Inflammatory macrophage treated with lipopolysaccharide for 4 hours (primary cell): ENCODE data around the gene DNM1L.
"Not testable (repeated sequence)": the region's sequence is repeated elsewhere in the genome, so short reads cannot be mapped to it uniquely, and the experiment has no call there.

ENCODE experiments used
- DNase-seq: peaks from one replicate; pipeline ENCODE4 v3.0.0-alpha.2; 2020

DNM1L gene

DNA sequence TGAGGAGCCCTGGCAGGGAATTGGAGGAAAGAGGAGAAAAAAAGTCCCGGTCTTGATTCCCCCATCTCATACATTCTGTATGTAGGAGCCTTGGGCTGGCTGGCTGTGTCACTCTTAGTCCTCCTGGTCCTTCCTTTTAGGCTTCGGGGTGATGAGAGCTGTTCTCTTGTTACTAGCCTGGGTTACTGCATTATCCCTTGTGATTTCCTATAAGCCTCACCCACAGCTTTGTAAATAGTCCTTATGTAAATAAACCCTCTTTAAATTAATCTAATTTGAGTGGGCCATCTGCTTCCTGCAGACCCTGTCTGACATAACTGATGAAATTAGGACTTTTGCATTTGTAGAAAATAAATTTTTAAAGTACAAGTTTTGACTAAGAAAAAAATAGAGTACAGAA lies 19.2 kb downstream of the DNM1L start:
- DNase-seq = no peak

DNA sequence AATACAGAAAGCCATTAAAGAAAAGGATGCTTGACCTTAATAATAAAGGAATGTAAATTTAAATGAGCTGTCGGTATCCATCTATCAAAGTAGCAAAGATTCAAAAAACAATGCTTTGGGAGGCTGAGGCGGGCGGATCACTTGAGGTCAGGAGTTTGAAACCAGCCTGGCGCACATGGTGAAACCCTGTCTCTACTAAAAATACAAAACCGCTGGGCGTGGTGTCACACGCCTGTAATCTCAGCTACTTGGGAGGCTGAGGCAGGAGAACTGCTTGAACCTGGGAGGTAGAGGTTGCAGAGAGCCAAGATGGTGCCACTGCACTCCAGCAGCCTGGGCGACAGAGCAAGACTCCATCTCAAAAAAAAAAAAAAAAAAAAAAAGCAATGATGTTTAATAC lies 20.3 kb downstream of the DNM1L start:
- DNase-seq = not testable (repeated sequence)

DNA sequence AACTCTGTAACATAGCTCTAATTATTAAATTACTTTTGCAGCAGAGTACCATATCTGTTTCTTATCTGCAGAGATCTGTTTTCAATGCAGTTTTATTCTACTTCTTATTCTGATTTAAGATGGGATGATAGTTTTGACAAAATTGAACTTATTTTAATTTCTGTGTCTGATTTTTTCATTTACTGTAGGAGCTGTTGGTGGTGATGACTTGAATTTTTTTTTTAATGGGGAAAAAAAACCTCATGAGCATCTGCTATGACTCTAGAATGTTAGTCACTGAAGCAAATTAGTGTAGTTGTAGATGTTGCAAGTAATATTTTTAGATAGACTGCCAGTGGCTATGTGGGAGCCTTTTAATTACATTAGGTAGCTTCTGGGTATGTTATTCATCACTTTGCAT lies 23.4 kb downstream of the DNM1L start:
- DNase-seq = no peak

DNA sequence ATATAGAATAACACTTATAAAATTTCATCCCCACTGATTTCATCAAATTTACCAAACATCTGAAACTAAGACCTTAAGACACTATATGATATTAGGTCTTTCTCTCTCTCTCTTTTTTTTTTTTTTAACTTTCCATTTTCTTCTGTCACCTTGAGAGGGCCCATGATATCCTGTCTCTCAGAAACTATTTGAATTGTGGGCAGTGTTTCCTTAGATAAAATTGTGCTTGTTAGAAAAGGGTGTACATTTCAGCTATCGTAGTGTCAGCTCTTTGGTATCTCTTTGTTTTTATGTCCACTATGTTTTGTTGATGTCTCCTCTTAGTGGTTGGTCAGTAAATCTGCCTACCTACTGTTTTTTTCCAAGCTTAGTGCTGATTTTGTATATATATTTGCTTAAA lies 23.8 kb downstream of the DNM1L start:
- DNase-seq = no peak

DNA sequence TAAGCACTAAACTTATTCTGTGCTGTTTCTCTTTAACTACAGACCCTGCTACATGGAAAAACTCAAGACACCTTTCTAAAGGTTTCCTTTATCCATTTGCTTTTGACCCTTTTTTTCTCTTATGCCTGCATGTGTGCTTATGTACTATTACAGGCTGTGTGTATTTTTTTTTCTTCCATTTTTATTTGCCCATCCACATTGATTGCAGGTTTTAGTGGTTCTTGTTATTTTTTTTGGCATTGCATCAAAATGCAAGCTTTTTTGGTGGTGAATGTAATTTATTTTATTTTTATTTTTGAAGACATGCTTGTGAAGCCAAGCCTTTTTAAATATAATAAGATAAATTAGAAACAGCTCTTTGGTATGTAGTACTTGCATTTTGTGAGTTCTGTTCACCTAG lies 26.7 kb downstream of the DNM1L start:
- no peak for DNase-seq

DNA sequence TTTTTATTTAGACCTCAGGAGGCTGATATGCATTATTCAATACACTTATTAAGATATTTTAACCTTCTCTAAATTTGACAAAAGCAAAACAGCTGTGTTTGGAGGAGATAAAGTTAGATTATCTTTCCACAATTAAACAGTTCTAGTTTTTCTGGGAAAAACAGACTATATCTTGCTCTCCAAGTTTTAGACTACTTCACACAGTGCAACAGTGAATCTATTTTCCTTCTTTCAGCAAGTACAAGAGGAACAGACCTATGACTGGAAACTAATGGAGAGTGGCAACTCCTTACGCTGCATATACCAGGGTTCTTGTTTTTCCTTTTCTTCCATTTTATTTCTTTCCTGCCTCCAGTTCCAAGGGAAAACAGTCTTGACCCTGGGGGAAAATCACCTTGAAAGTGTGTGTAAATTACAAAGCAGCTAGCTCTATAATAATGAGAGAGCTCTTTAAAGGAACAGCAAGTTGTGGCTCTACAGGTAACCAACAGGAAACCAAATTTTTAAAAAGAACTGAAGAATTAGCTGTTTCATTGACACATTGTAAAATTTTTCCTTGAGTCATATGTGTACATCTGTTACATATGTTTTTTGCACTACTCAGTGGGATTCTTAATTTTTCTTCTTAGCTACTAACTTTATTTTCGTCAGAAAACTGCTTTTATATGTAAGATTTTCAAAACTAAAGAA lies 27.4 kb downstream of the DNM1L start:
- no peak for DNase-seq

DNA sequence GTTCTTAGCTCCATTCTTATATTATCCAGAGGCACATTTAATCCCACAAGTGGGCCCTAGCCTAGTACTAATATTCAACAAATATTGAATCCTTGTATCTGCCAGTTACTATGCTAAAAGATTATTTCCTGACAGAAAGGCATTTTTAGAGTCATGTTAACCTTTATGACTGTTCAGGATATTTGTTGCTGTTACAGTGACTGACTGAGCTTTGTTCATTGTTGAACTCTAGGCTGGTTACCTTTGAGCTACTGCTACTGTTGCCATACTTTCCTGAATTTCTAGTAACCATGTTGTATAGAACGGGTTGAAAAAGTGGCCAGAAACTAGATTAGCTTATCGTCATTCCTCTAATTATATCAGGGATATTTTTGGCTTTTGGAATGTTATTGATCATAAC lies 29.8 kb downstream of the DNM1L start:
- no peak for DNase-seq

DNA sequence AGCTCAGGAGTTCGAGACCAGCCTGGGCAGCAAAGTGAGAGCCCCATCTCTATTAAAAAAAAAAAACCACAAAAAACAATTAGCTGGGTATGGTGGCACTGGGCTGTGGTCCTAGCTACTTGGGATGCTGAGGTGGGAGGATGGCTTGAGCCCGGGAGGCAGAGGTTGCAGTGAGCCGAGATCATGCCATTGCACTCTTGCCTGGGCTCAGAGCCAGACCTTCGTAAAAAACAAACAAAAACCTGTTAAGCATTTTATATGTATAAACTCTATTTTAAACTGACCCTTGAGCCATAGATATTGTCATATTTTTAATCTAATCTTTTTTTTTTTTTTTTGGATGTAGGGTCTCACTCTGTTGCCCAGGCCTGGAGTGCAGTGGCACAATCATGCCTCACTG lies 35.7 kb downstream of the DNM1L start:
- DNase-seq = no peak

DNA sequence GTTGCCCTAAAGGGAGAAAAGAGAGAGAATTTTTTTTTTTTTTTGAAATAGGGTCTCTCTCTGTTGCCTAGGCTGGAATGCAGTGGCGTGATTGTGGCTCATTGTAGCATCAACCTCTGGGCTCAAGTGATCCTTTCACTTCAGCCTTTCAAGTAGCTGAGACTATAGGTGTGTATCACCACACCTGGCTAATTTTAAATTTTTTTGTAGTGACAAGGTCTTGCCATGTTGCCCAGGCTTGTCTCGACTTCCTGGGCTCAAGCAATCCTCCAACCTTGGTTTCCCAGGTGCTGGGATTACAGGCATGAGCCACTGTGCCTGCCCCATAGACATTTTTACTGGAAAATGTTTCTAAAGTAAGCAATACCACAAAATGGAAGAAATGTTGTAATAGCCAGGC lies 39.8 kb downstream of the DNM1L start:
- no peak for DNase-seq

DNA sequence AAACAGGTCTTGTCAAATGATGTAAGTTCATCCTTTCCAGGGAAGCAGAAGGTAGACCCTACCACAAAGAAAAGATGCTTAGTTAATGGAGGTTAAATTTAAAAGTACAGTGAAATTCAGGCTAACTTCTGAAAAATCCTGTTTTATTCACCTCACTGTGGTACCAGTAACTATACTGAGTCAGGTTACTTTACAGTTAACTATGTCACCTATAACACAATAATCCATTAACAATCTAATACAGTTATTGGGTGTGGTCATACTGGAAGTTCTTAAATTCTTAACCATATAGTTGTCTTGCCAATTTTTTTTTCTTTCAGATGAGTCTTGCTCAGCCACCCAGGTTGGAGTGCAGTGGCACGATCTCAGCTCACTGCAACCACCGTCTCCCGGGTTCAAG lies 46.2 kb downstream of the DNM1L start:
- DNase-seq = not testable (repeated sequence)

DNA sequence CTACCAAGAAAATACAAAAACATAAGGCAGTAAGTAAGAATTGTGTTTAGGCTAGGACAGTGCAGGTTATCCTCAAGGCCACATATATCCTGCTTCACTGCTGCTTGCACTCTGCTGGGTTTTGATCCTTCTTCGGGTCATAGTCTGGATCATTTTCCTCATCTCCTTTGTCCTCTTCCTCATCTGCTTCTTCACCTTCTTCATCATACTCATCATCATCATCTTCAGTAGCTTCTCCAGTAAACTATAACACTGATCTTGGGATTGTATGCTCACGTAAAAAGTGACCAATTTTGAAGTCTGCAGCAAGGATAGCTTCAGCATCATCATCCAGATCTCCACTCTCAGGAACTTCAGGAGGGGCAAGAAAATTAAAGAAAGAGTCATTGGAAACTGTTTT lies 47.2 kb downstream of the DNM1L start:
- DNase-seq = no peak

DNA sequence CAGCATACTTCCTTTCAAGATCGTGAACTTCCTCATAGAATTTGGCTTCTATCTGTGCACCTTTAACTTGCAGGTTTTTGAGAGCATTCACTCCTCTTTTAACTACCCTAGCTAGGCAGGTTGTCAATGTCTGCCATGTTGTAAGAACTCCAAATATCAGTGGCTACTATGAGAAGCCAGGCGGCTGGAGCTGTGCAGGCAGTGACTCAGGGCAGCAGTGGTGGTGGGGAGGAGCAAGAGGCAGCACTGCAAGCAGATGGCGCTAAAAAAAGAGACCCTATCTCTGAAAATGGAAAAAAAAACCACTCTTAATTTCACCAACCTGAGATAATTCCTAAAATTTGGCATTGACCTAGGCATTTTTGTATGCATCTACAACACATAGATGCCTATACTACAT lies 48.1 kb downstream of the DNM1L start:
- DNase-seq = no peak

DNA sequence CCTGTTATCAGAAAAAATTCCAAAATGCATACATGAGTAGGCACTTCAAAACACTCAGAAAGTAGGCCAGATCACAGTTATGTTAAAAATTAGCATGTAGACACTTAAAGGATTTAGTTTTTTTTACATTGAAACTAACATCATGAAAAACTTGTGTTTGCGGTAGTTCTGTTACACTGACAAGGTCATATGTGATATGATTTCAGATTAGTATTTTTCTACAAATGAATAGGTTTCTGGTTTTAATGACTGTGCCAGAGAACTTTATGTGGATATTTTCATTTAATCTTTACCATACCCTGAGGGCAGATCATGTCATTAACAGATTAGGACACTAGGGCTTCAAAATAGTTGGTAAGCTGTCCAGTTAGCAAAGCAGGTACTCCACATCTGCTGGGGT lies 55.9 kb downstream of the DNM1L start:
- no peak for DNase-seq

DNA sequence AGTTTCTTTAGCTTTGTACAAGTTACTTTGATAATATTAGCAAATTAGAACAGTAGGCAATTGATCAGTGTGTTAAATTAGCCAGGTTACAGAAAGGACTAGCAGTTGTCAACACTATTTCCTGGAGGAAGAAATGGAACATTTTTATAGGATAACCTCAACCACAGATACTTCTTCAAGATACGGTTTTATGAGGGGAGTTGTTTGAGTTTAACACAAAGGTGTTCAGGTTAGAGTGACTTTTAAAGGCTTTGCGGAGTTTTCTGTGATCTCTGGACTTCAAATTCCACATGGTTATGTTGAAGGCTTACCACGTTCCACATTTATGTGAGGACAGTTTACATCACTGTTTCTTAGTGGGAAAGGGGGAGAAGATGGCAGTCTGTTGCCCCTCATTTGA lies 57.3 kb downstream of the DNM1L start:
- DNase-seq = no peak

DNA sequence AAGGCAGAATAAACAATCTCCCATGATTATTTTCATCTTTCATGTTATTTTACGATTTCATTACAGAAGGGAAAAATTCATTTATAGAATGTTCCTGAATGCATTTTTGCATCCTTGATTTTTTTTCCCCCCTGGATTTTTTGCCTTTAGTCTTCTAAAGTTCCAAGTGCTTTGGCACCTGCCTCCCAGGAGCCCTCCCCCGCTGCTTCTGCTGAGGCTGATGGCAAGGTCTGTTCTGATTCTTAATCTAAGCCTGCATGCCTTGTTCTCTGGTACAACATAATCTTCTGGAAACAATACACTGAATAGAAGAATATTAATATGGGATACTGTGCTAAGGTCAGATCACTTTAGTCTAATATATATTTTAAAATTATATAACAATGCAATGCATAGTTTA lies 58.6 kb downstream of the DNM1L start:
- no peak for DNase-seq

DNA sequence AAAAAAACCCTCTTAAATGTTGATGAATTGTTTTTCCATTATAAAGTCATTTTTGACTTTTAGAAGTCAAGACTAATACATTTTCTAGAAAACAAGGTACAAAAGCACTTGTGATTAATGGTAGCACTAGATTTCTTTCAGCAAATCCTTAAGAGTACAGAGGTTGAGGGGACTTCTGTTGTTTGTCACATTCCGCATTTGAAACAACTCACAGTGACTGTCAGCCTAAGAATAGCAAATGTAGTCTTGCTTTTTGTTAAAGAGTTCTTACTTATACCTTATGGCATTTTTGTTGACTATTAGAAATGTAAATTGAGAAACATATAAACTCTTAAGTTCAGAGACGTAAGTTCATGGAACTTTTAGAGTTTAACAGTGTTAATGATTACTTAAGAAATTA lies 60.2 kb downstream of the DNM1L start:
- no peak for DNase-seq

DNA sequence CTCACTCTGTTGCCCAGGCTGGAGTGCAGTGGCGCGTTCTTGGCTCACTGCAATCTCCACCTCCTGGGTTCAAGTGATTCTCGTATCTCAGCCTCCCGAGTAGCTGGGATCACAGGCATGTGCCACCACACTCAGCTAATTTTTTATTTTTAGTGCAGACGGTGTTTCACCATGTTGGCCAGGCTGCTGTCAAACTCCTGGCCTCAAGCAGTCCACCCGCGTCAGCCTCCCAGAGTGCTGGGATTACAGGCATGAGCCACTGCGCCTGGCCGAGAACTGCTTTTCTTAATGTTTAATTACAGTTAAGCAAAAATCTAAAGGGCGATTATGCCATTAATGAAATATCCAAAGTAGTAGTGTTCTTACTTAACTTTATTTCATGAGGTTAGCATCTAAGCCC lies 63.0 kb downstream of the DNM1L start:
- DNase-seq = no peak

DNA sequence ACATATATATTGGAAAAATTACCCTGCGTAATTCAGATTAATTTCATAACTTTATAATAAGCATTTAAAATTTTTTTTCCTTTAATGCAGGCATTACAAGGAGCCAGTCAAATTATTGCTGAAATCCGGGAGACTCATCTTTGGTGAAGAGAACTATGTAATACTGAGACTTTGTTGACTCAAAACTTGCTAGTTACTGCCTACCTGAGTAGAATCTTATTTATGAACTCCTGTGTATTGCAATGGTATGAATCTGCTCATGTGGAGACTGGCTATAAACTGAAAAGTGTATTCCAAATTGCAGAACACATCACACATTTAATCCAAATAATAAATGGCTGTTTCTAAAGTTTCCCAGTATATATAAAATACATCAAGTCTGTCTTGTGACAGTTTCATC lies 64.2 kb downstream of the DNM1L start:
- DNase-seq = no peak

DNA sequence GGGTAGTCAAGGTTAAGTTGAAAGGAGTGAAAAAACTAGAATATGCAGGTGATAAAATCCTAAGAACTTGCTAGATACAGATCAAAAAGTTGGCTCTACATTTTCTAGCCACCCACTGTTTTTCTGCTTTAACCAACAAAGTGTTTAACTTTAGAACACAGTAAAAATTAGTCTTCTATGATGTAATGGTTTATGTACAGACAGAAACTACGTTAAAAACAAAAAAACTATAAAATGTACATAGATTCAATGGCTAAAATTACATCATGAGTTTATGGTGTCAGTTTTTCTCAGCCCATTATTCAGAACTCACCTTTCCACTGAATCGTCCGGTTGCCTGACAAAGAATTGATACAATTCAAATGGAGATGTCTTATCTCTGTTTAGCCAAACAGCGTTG lies 74.5 kb downstream of the DNM1L start:
- no peak for DNase-seq

DNA sequence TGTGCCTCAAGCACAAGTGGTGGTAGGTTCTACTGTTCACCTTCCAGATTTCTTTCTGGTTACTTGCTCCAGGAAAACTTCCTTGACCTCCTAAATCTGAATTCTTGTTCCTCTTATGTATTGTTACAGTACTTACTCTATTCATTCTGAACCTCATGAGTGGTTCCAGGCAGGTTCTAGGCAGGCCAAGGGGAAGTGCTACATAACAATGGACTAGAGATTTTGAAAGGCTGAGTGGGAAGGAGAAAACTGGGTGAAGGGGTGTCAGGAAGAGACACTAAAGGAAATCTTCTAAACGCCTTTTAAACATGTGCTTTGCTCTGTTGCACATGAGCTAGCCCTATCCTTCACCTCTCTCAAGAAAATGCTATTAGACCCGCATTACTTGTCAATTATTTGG lies 75.0 kb downstream of the DNM1L start:
- DNase-seq = peak; percentile 64

DNA sequence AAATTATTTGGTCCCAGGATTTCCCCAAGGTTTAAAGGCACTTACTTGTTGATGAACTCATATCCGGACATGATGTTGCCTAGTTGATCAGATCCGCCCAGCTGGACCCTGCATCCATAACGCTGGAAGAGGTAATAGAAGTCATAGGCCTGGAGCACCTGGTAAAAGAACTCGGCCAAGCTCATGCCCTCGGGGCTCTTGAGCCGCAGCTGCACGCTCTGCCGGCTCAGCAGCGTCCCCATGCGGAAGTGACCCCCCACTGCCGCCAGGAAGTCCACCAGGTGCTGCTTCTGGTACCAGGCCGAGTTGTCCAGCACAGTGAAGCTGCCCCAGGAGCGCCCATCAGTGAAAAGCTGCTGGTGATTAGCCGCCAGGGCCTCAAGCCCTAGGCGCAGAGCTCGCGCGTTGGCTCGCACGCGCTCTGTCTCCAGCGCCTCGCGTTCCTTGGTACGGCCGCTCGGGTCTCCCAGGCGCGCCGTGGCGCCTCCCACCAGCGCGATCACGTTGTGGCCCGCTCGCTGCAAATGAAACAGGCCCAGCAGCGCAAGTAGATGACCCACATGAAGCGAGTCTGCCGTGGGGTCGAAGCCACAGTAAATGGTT lies 76.1 kb downstream of the DNM1L start:
- peak; percentile 71 for DNase-seq

DNA sequence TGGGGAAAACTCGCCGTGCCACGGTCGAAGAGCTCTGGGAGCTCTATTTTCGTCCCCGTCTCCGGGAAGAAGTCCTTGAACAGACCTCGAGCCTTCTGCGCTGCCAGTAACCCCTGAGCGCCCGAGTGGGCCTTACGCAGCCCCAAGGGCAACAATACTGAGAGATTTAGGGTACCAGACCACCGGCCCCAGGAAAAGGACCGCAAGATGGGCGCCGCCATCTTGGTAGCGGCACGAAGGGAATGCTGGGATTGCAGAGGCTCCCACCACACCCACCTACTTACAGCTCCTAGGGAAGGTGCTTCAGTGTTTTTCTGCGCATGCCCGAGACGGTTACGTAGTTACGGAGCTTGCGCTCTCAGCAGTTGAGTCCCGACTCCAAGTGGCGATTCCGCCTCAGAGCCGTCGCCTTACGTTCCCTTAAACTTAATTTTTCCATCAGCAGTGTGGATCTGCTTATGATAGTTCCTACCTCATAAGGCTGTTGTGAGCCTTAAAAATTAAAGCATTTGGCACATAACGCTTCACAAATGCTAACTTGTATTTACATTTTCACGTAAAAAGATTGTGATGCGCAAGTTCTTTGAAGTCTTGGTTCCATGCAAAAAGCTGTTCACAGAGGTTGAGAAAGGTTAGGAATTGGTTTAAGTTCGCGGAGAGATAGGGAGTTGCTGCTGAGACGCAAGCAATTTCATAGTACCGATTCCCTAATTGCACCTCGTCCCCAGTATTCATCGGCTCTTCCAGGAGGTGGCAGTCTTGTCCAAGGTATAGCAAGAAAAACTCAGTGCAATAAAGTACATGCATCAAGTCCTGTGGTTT lies 76.8 kb downstream of the DNM1L start, which contains the start of gene YARS2:
Gene YARS2 (minus strand): TSS at position 244 of the 822 bp plus-strand sequence. CDS start 23 bp downstream, at position 221.
- DNase-seq = peak; percentile 99

DNA sequence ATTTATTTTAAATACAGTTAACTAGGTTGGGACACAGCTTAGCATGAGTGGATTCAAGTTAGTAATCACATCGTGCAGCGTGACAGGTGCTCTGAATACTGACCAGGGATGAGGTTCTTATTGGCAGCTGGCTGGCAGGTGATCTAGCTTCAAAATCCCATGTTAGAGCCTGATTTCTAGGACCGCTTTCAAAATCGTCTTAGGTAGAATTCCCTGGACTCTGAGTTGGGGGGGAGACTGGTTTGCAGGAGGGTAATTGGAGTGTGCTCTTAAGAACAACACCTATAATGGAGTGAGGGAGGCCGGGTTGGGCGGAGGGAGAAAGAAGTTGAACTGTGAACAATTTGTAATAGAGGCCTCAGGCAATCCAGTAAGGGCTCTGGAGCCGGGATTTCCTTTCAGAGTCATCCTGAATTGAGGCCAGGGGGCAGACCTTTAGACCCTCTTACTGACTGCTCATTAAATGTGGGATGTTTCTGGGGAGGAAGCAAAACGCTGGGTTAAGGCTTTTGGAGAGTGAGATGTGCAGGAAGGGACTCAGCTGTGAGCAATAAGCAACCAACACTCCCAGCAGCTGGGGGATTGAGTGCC lies 77.5 kb downstream of the DNM1L start:
- no peak for DNase-seq

DNA sequence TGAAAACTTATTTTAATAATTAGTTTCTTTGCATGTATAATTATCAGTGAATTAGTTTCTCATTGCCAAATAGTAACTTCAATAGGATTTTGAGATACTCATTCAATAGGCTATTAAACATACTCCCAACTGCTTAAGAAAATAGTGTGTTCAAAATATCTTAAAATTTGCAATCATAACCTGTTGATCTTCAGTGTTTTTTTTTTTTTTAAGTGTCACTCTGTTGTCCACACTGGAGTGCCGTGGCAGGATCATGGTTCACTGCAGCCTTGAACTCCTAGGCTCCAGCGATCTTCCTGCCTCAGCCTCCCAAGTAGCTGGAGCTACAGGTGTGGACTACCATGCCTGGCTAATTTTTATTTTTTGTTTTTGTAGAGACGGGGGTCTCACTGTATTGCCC lies 78.1 kb downstream of the DNM1L start:
- no peak for DNase-seq
